Brain microvascular endothelial cell (primary cell): ENCODE data around the gene HMGXB4.
A peak's percentile ranks its signal among the peaks of the same experiment; 100 is the strongest.

ENCODE experiments used
- DNase-seq: peaks from one replicate; pipeline ENCODE4 v3.0.0-alpha.2; 2020
- H3K27ac ChIP-seq: fragments of 250-450 bp; sonication (Bioruptor Pico); 2 replicates; pipeline ENCODE4 v1.5.1; 2020; ENCODE audit warnings: mild to moderate bottlenecking, moderate library complexity
- H3K27me3 ChIP-seq: fragments of 250-450 bp; sonication (Bioruptor Pico); replicated peaks from 2 replicates; pipeline ENCODE4 v1.5.1; 2020; ENCODE audit warnings: mild to moderate bottlenecking
- H3K36me3 ChIP-seq: fragments of 250-450 bp; sonication (Bioruptor Pico); replicated peaks from 2 replicates; pipeline ENCODE4 v1.5.1; 2020; ENCODE audit warnings: mild to moderate bottlenecking
- H3K4me3 ChIP-seq: 2 replicates; pipeline ENCODE4 v1.5.1; 2011; ENCODE audit warnings: low read depth, mild to moderate bottlenecking, control low read depth, low read length, moderate library complexity
- in situ Hi-C: cut with HindIII; loops from 2 replicates; pipeline ENCODE4 v1.10.0; 2017; ENCODE audit warnings: low sequenced_read_pairs, low pct_ligation_motif_present
- TF ChIP-seq, protein P1 (sequence below): IDR thresholded peaks from 2 replicates; pipeline ENCODE4 v1.5.1; 2011; ENCODE audit warnings: low read depth, mild to moderate bottlenecking, moderate library complexity, low read length, control low read depth, inconsistent platforms; ENCODE audit errors: missing control alignments

The HMGXB4 gene

DNA sequence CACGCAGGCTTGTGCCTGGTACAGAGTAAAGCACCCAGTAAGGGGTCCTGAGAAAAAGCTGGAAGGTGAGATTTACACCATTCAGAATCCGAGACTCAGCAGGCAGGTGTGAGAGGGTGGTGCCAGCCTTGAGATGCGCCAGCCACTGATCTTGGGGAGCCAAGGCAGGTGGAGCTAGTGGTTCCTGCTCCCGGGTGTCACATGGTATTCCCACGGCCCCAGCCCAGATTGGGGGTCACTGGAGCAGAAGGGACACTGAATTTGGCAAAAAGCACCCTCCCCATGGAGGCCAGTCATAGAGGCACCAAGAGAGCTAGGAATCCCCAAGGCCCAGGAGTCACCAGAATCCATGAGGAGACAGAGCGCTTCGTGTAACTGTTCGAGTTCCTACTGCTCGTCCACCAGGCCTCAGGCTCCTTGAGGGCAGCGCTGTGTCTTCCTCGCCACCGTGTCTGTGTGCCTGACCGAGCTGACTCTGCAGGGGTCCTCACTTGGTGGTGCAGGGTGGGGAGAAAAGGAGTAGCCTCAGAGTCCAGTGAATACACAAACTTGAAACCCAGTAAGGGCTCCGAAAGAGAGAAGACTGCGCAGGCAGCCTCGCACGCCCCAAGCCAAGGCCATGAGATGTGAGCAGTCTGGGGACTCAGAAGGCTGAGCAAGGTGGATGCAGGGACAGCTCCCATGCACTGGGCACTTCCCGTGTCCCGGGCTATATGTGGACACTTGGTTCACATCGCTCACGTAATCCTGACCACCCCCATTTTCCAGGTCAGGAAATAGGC, 70.6 kb downstream of the HMGXB4 start:
- TF ChIP-seq, protein P1, sequence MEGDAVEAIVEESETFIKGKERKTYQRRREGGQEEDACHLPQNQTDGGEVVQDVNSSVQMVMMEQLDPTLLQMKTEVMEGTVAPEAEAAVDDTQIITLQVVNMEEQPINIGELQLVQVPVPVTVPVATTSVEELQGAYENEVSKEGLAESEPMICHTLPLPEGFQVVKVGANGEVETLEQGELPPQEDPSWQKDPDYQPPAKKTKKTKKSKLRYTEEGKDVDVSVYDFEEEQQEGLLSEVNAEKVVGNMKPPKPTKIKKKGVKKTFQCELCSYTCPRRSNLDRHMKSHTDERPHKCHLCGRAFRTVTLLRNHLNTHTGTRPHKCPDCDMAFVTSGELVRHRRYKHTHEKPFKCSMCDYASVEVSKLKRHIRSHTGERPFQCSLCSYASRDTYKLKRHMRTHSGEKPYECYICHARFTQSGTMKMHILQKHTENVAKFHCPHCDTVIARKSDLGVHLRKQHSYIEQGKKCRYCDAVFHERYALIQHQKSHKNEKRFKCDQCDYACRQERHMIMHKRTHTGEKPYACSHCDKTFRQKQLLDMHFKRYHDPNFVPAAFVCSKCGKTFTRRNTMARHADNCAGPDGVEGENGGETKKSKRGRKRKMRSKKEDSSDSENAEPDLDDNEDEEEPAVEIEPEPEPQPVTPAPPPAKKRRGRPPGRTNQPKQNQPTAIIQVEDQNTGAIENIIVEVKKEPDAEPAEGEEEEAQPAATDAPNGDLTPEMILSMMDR = no peak
- H3K27ac ChIP-seq = no peak overlapping the region
- in situ Hi-C loops = no loop called here
- H3K4me3 ChIP-seq = no peak overlapping the region
- H3K36me3 ChIP-seq = peaks cover 61% of the 10 kb centered on the region
- H3K27me3 ChIP-seq = no peaks in the 10 kb centered on the region
- no peak for DNase-seq

DNA sequence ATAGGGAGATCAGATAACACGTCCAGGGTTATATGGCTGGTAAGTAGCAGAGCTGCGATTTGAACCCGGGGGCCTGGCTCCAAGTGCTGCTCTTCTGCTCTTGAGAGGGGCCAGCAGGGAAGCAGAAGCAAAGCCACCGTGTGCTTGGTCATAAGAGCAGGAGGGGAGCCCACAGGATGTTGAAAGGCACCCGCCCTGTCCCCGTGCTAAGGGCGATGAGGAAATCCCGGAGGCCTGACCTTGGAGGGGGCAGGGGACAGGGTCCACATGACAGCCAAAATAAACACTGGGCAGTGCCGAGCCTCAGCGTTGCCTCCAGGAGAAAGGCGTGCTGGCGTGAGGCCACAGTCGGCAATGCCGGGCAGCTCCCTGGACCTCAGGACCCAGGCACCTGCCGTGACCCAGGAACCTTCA, 71.2 kb downstream of the HMGXB4 start:
- DNase-seq = no peak
- no peak overlapping the region for H3K27ac ChIP-seq
- H3K36me3 ChIP-seq = peaks cover 62% of the 10 kb centered on the region
- TF ChIP-seq, protein P1 = no peak
- in situ Hi-C loops = no loop called here
- H3K27me3 ChIP-seq = no peaks in the 10 kb centered on the region
- H3K4me3 ChIP-seq = no peak overlapping the region

- Histone ChIP-seq H3K27me3 (no peaks in the 10 kb centered on the region), H3K4me3 (no peak overlapping the region), H3K27ac (no peak overlapping the region), H3K36me3 (peaks cover 64% of the 10 kb centered on the region)
- no peak for DNase-seq
- TF ChIP-seq, protein P1 = no peak
- in situ Hi-C loops = no loop called here
These were observed 72.0 kb downstream of the HMGXB4 start for GRCh38 chr22:35329114-35329847.

GRCh38 chr22:35330258-35330861, 73.1 kb downstream of the HMGXB4 start:
- in situ Hi-C loops = no loop called here
- Histone ChIP-seq H3K27ac (no peak overlapping the region), H3K36me3 (peaks cover 63% of the 10 kb centered on the region), H3K4me3 (no peak overlapping the region), H3K27me3 (no peaks in the 10 kb centered on the region)
- DNase-seq = peak; percentile 65
- TF ChIP-seq, protein P1 = no peak

DNA sequence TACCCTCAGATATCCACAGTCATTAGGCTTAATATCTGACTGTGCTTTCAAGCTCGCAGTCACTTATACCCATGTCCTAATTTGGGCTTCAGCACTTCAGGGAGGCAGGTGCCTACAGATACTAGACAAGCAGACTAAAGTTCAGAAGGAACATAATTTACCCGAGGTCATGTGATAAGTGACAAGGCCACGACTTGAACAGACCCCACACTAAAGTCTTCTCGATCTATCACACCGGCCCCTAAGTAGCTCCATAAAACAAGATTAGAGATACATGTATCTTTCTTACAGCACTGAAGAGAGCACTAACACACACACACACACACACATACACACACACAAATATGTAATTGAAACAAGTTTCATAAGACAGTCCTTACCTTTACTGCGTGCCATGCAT, 75.0 kb downstream of the HMGXB4 start:
- in situ Hi-C loops = no loop called here
- peaks cover 58% of the 10 kb centered on the region for H3K36me3 ChIP-seq

More for the DNA sequence above, 75.0 kb downstream of the HMGXB4 start:
- no peak overlapping the region for H3K27ac ChIP-seq
- no peaks in the 10 kb centered on the region for H3K27me3 ChIP-seq
- no peak overlapping the region for H3K4me3 ChIP-seq
- DNase-seq = no peak
- TF ChIP-seq, protein P1 = no peak
